ENCODE data around the gene RAB44.

Gene RAB44

GRCh38 chr6:36755435-36756348, 58.1 kb downstream of the RAB44 start:
- no peak for DNase-seq

GRCh38 chr6:36756786-36757185, 59.2 kb downstream of the RAB44 start:
- no peak for DNase-seq

- no peak for DNase-seq
These were observed 59.6 kb downstream of the RAB44 start for GRCh38 chr6:36757206-36757605.

- no peak for DNase-seq
These were observed 60.4 kb downstream of the RAB44 start for GRCh38 chr6:36757943-36758508.

GRCh38 chr6:36758516-36759147, 61.0 kb downstream of the RAB44 start:
- DNase-seq, result no peak

- DNase-seq, result peak; percentile 51
These were observed 61.6 kb downstream of the RAB44 start for GRCh38 chr6:36759148-36759759.

GRCh38 chr6:36760685-36761435, 63.2 kb downstream of the RAB44 start:
- DNase-seq, result no peak

- DNase-seq, result no peak
These were observed 64.5 kb downstream of the RAB44 start for GRCh38 chr6:36762123-36762522.

GRCh38 chr6:36765190-36765589, 67.6 kb downstream of the RAB44 start:
- no peak for DNase-seq

GRCh38 chr6:36765594-36766398, 68.2 kb downstream of the RAB44 start:
- DNase-seq, result peak; percentile 41

GRCh38 chr6:36766399-36766945, 68.8 kb downstream of the RAB44 start:
- DNase-seq, result no peak

GRCh38 chr6:36769183-36769675, 71.6 kb downstream of the RAB44 start:
- DNase-seq, result no peak

- DNase-seq, result no peak
These were observed 72.3 kb downstream of the RAB44 start for GRCh38 chr6:36769676-36770499.

GRCh38 chr6:36771145-36771544, 73.5 kb downstream of the RAB44 start:
- no peak for DNase-seq

- DNase-seq, result no peak
These were observed 74.8 kb downstream of the RAB44 start for GRCh38 chr6:36772397-36772796.

- no peak for DNase-seq
These were observed 76.7 kb downstream of the RAB44 start for GRCh38 chr6:36774331-36774730.

GRCh38 chr6:36776167-36776566, 78.5 kb downstream of the RAB44 start:
- no peak for DNase-seq

GRCh38 chr6:36777801-36778200, 80.2 kb downstream of the RAB44 start:
- DNase-seq, result no peak

GRCh38 chr6:36779227-36779626, 81.6 kb downstream of the RAB44 start:
- no peak for DNase-seq

GRCh38 chr6:36780442-36781177, 83.0 kb downstream of the RAB44 start:
- no peak for DNase-seq
